Right lobe of liver (tissue), 4 donors: Measurements from ENCODE around the gene DHRS13.

Source experiments
- POLR2A ChIP-seq: fragments of 450-650 bp; IDR thresholded peaks from one replicate; pipeline ENCODE4 v1.6.1; 2017; ENCODE audit warnings: antibody characterized with exemption, mild to moderate bottlenecking
- TF ChIP-seq, protein P1 (sequence below), 4 donors: fragments of 200-600 bp in 3 of 4; fragments of 450-650 bp in 1 of 4; IDR thresholded peaks; one replicate each; pipeline versions ENCODE4 v1.5.1 to v1.8.0; 2016 to 2022; ENCODE audit warnings: antibody characterized with exemption in 4 of 4, mild to moderate bottlenecking in 2 of 4
- donor health status: DM: no; HTN: no; CAD: no.
- donor health status: DM: no; HTN: no; CAD: no.
- donor health status: DM: no; HTN: yes; CAD: no.

DNA sequence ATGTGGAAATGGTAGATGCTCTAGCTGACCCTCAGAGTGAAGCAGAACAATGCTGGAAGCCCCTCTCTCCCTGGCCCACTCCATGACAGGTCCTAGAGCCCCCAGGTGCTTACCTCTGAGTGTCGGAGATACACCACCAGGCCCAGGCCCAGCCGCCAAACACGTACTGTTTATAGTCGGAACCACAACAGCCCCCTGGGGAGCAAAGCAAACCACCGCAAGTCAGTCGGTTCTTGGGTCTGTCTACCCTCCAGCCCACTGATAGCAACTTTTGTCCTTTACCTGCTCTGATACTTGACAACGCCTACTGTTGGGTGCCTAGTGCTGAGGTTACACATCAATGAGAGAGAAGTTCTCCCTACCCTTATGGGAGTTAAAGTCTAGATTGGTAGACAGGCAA, 14.0 kb downstream of the DHRS13 start:
- TF ChIP-seq, protein P1, sequence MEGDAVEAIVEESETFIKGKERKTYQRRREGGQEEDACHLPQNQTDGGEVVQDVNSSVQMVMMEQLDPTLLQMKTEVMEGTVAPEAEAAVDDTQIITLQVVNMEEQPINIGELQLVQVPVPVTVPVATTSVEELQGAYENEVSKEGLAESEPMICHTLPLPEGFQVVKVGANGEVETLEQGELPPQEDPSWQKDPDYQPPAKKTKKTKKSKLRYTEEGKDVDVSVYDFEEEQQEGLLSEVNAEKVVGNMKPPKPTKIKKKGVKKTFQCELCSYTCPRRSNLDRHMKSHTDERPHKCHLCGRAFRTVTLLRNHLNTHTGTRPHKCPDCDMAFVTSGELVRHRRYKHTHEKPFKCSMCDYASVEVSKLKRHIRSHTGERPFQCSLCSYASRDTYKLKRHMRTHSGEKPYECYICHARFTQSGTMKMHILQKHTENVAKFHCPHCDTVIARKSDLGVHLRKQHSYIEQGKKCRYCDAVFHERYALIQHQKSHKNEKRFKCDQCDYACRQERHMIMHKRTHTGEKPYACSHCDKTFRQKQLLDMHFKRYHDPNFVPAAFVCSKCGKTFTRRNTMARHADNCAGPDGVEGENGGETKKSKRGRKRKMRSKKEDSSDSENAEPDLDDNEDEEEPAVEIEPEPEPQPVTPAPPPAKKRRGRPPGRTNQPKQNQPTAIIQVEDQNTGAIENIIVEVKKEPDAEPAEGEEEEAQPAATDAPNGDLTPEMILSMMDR (IDR thresholded peaks at IDR 0.05) = no peak
- no peak for TF ChIP-seq POLR2A
